B cell (primary cell): ENCODE results near the gene BMPR1A. TPM values are rescaled to one million over a fixed set of nuclear protein-coding genes. Genes with fewer than 3 reads are reported as not detected.

ENCODE experiments used
- ATAC-seq: fragments of 200-7000 bp; cut with Tn5 transposase; one replicate; pipeline ENCODE4 v1.10.0; 2021; ENCODE audit warnings: low read depth, mild to moderate bottlenecking, moderate number of reproducible peaks, moderate library complexity
- CTCF ChIA-PET: fragments of 350-600 bp; sonication (Branson Sonifier 250); formaldehyde crosslinking; loops from one replicate; lab custom pipeline; 2021; ENCODE audit warnings: antibody characterized with exemption, inconsistent platforms; lab: Charles Lee
- POLR2A ChIA-PET: fragments of 350-600 bp; sonication (Branson Sonifier 250); formaldehyde crosslinking; loops from one replicate; lab custom pipeline; 2021; ENCODE audit warnings: antibody characterized with exemption; lab: Charles Lee
- DNase-seq: peaks from one replicate; pipeline ENCODE4 v3.0.0; 2013
- H2AFZ ChIP-seq: 2 replicates; pipeline ENCODE4 v1.6.1; 2012; ENCODE audit warnings: mild to moderate bottlenecking, low read depth, low read length; ENCODE audit not compliant: insufficient read depth, poor library complexity, severe bottlenecking
- H3K27ac ChIP-seq, 2 donors: 1 replicate in 1 of 2; 2 replicates in 1 of 2; pipeline ENCODE4 v1.5.1; 2012 to 2013; ENCODE audit warnings: low read length in 2 of 2, mild to moderate bottlenecking in 2 of 2, moderate library complexity in 1 of 2
- H3K27me3 ChIP-seq, 4 experiments: fragments of 200-600 bp in 1 of 4; sonication (generic) in 1 of 4; replicated peaks in 1 of 4; 1 replicate in 2 of 4; 2 replicates in 2 of 4; pipeline versions ENCODE4 v1.6.1 to v1.7.0; 2013 to 2016; ENCODE audit warnings: low read length in 3 of 4, mild to moderate bottlenecking in 2 of 4, mixed read lengths in 1 of 4, moderate library complexity in 1 of 4; ENCODE audit not compliant: insufficient read depth in 4 of 4, control insufficient read depth in 3 of 4; ENCODE audit errors: control extremely low read depth in 1 of 4
- H3K36me3 ChIP-seq, 2 experiments: replicated peaks in 1 of 2; 1 replicate in 1 of 2; 2 replicates in 1 of 2; pipeline versions ENCODE4 v1.6.1 to v1.7.1; 2013; ENCODE audit warnings: low read length in 1 of 2; ENCODE audit not compliant: insufficient read depth in 2 of 2, control insufficient read depth in 1 of 2; ENCODE audit errors: control extremely low read depth in 1 of 2, extremely low read depth in 1 of 2
- H3K4me1 ChIP-seq, 2 donors: fragments of 200-600 bp in 1 of 2; sonication (generic) in 1 of 2; 1 replicate in 1 of 2; 2 replicates in 1 of 2; pipeline versions ENCODE4 v1.5.1 to v1.6.1; 2013 to 2017; ENCODE audit warnings: low read length in 2 of 2; ENCODE audit not compliant: control insufficient read depth in 2 of 2, insufficient read depth in 2 of 2
- H3K4me2 ChIP-seq: replicated peaks from 2 replicates; pipeline ENCODE3; 2012; ENCODE audit warnings: mild to moderate bottlenecking, low read depth, low read length; ENCODE audit not compliant: poor library complexity, severe bottlenecking
- H3K4me3 ChIP-seq, 5 experiments: fragments of 200-600 bp in 1 of 5; sonication (generic) in 1 of 5; 1 replicate in 3 of 5; 2 replicates in 2 of 5; pipeline versions ENCODE4 v1.5.1 to v1.7.0; 2011 to 2016; ENCODE audit warnings: low read length in 4 of 5, mild to moderate bottlenecking in 4 of 5, low read depth in 2 of 5, control low read depth in 1 of 5, moderate library complexity in 1 of 5; ENCODE audit not compliant: insufficient read depth in 1 of 5; ENCODE audit errors: control extremely low read depth in 1 of 5, extremely low read depth in 1 of 5
- H3K79me2 ChIP-seq: fragments of 200-600 bp; sonication (generic); one replicate; pipeline ENCODE4 v1.6.0; 2016; ENCODE audit warnings: low read length; ENCODE audit not compliant: control insufficient read depth, insufficient read depth
- H3K9ac ChIP-seq: fragments of 200-600 bp; sonication (generic); 2 replicates; pipeline ENCODE4 v1.6.1; 2017; ENCODE audit warnings: mild to moderate bottlenecking, low read length, moderate library complexity
- H3K9me3 ChIP-seq, 3 donors: one replicate each; pipeline versions ENCODE4 v1.6.1 to v1.7.1; 2013; ENCODE audit warnings: low read length in 2 of 3; ENCODE audit not compliant: control insufficient read depth in 2 of 3, insufficient read depth in 1 of 3; ENCODE audit errors: control extremely low read depth in 1 of 3
- H4K20me1 ChIP-seq: 2 replicates; pipeline ENCODE4 v1.6.0; 2012; ENCODE audit warnings: mild to moderate bottlenecking, low read length; ENCODE audit not compliant: insufficient read depth, control insufficient read depth, poor library complexity, severe bottlenecking
- H3K27ac Mint-ChIP-seq: one replicate; pipeline ENCODE4 v1.8.0; 2021; ENCODE audit warnings: mixed read lengths
- H3K27me3 Mint-ChIP-seq: one replicate; pipeline ENCODE4 v1.8.0; 2021; ENCODE audit warnings: mixed read lengths
- H3K4me1 Mint-ChIP-seq: one replicate; pipeline ENCODE4 v1.8.0; 2021; ENCODE audit warnings: mixed read lengths
- H3K4me3 Mint-ChIP-seq: one replicate; pipeline ENCODE4 v1.8.0; 2021; ENCODE audit warnings: mixed read lengths
- H3K9me3 Mint-ChIP-seq: one replicate; pipeline ENCODE4 v1.8.0; 2022; ENCODE audit warnings: mixed read lengths; ENCODE audit not compliant: insufficient read depth
- EZH2 ChIP-seq: IDR thresholded peaks from 2 replicates; pipeline ENCODE4 v1.6.1; 2012; ENCODE audit warnings: borderline replicate concordance, low read depth, mild to moderate bottlenecking, moderate library complexity, low read length; ENCODE audit not compliant: insufficient read depth, poor library complexity, severe bottlenecking
- WGBS: methylation state at CpG from one replicate; pipeline ENCODE4 v1.1.5; 2013; ENCODE audit warnings: missing lambda C conversion rate; ENCODE audit not compliant: insufficient coverage; 5-methylcytosine and 5-hydroxymethylcytosine counted together
- intact Hi-C: fragments of 100-400 bp; cut with micrococcal nuclease; formaldehyde crosslinking; loops from one replicate; pipeline ENCODE4 v1.10.0; 2022
- polyA plus RNA-seq: library from polyadenylated mRNA; depleted of rRNA; stranded (reverse); fragments of >200 nt; gene quantifications from 2 replicates; pipeline ENCODE4 v1.2.3, GENCODE V29; 2012
- total RNA-seq, 2 donors: library from RNA; stranded (reverse); fragments of 120-200 nt in 1 of 2; gene quantifications; 1 replicate in 1 of 2; 2 replicates in 1 of 2; pipeline versions ENCODE4 v1.2.3 to v1.2.4, GENCODE V29; 2013 to 2022
- TF ChIP-seq, protein P1 (sequence below): fragments of 200-600 bp; IDR thresholded peaks from one replicate; pipeline ENCODE4 v1.8.0; 2022; ENCODE audit warnings: antibody characterized with exemption, mild to moderate bottlenecking

Gene BMPR1A
- total and polyA plus RNA-seq, 2 donors (not counting 1 experiment from before 2014, with no cell fraction given) = 1.9 to 15.1 TPM

DNA sequence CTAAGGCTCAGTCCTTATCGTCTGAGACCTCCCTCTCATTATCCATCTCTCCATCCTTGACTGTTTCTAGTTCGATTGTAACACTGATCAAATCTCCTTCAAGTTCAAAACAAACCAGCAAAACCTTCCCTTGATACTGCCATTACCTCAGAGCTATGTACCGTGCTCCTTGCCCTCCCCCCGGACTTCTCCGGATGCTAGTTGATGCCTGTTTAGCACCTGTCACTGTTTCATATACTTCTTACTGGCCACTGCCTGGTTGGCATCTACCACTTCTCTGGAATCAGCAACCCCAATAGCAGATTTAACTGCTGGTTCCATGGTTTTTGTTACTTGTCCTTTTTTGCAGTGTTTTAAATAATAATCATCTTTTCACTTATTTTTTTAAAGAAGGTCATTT is 64.1 kb downstream of the BMPR1A start:
- no peak for DNase-seq
- H3K36me3 ChIP-seq = no peaks in the 10 kb centered on the region
- no peak overlapping the region for H3K27ac ChIP-seq
- no peak for TF ChIP-seq EZH2
- TF ChIP-seq, protein P1, sequence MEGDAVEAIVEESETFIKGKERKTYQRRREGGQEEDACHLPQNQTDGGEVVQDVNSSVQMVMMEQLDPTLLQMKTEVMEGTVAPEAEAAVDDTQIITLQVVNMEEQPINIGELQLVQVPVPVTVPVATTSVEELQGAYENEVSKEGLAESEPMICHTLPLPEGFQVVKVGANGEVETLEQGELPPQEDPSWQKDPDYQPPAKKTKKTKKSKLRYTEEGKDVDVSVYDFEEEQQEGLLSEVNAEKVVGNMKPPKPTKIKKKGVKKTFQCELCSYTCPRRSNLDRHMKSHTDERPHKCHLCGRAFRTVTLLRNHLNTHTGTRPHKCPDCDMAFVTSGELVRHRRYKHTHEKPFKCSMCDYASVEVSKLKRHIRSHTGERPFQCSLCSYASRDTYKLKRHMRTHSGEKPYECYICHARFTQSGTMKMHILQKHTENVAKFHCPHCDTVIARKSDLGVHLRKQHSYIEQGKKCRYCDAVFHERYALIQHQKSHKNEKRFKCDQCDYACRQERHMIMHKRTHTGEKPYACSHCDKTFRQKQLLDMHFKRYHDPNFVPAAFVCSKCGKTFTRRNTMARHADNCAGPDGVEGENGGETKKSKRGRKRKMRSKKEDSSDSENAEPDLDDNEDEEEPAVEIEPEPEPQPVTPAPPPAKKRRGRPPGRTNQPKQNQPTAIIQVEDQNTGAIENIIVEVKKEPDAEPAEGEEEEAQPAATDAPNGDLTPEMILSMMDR = no peak
- Mint-ChIP-seq H3K27me3 (peaks cover 4% of the 10 kb centered on the region), H3K4me1 (peaks cover 2% of the 10 kb centered on the region), H3K4me3 (no peak overlapping the region), H3K27ac (no peak overlapping the region), H3K9me3 (no peaks in the 10 kb centered on the region)
- no peaks in the 10 kb centered on the region for H3K4me1 ChIP-seq
- H3K27me3 ChIP-seq = no peaks in the 10 kb centered on the region
- no peaks in the 10 kb centered on the region for H3K9me3 ChIP-seq
- H4K20me1 ChIP-seq = no peaks in the 10 kb centered on the region
- H3K4me2 ChIP-seq = no peak overlapping the region
- H3K4me3 ChIP-seq = no peak overlapping the region
- H3K9ac ChIP-seq = no peak overlapping the region
- POLR2A ChIA-PET = no interaction called here
- CTCF ChIA-PET = no interaction called here
- no peak overlapping the region for H2AFZ ChIP-seq
- no peak for ATAC-seq
- no peaks in the 10 kb centered on the region for H3K79me2 ChIP-seq
- 96% methylated on average over 5 of the region's 5 CpGs for WGBS
- intact Hi-C loops = no loop called here

DNA sequence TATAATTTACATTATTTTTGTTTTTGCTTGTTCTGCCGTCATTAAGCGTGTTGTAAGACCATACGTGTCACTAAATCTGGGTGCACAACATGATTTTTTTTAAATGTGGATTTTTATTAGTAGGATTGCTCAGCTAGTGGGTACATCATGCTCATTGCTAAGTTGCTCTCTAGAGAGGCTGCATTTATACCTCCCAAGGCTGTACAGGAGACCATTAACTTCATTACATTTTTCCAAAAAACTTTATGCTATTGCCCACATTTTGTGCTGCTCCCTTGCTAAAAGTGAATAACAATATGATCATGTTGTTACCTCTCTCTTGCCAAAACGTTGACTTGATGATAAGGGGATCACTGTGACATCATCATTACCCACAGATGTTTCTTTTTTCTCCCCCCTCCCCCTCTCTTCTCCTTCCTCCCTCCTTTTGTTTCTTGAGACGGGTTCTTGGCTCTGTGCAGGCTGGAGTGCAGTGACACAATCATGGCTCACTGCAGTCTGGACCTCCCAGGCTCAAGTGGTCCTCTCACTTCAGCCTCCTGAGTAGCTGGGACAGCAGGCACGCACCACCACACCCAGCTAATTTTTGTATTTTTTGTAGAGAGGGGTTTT is 65.1 kb downstream of the BMPR1A start:
- H3K36me3 ChIP-seq = no peaks in the 10 kb centered on the region
- Mint-ChIP-seq H3K27ac (no peak overlapping the region), H3K4me3 (no peak overlapping the region), H3K9me3 (no peaks in the 10 kb centered on the region), H3K4me1 (peaks cover 2% of the 10 kb centered on the region), H3K27me3 (peaks cover 4% of the 10 kb centered on the region)
- H4K20me1 ChIP-seq = no peaks in the 10 kb centered on the region
- H3K27me3 ChIP-seq = no peaks in the 10 kb centered on the region
- no peak for ATAC-seq
- H3K4me1 ChIP-seq = no peaks in the 10 kb centered on the region
- H3K79me2 ChIP-seq = no peaks in the 10 kb centered on the region
- no peak overlapping the region for H3K4me3 ChIP-seq
- 45% methylated on average over 2 of the region's 6 CpGs for WGBS
- no peaks in the 10 kb centered on the region for H3K9me3 ChIP-seq
- TF ChIP-seq, protein P1 = no peak
- TF ChIP-seq EZH2 = no peak
- no peak overlapping the region for H3K4me2 ChIP-seq
- ChIA-PET CTCF (interaction anchor here (0.5 kb wide), 1 partner anchor 16 kb away, joined by 3 read pairs; no protein-coding TSS in a partner anchor), POLR2A (no interaction called here)
- intact Hi-C loops = no loop called here
- H2AFZ ChIP-seq = no peak overlapping the region
- no peak for DNase-seq
- H3K9ac ChIP-seq = no peak overlapping the region
- H3K27ac ChIP-seq = no peak overlapping the region
